RPMI7951 (cell line): ENCODE data around the gene FAM163B. TPM values are rescaled to one million over a fixed set of nuclear protein-coding genes. Genes with fewer than 3 reads are reported as not detected.

Experiments used
- DNase-seq: peaks from one replicate; pipeline ENCODE4 v3.0.0-alpha.2; 2012; ENCODE audit warnings: low read depth
- total RNA-seq: library from RNA; depleted of rRNA; stranded (reverse); fragments of >200 nt; shearing (Covaris generic); gene quantifications from 2 replicates; pipeline ENCODE4 v1.2.3, GENCODE V29; 2014; rRNA removed

Gene FAM163B
- total RNA-seq, 1 experiment from 2014 or later = 1.1 TPM

GRCh38 chr9:133528876-133529241 is 80.3 kb downstream of the FAM163B start:
- DNase-seq = no peak

- no peak for DNase-seq
Measured at GRCh38 chr9:133528001-133528875, 81.0 kb downstream of the FAM163B start.

- DNase-seq = no peak
Measured at GRCh38 chr9:133527444-133527920, 81.7 kb downstream of the FAM163B start.

Other genes starting within 250 kb of the FAM163B start
- 188 and 217 TPM in 2 replicates for gene SURF4, start 233.3 kb downstream of the FAM163B start, total RNA-seq
- 1.5 and 1.7 TPM in 2 replicates for gene STKLD1, start 233.0 kb downstream of the FAM163B start, total RNA-seq
- 9.0 and 9.5 TPM in 2 replicates for gene REXO4, start 191.4 kb downstream of the FAM163B start, total RNA-seq
- not detected in 2 replicates for gene ADAMTS13, start 187.0 kb downstream of the FAM163B start, total RNA-seq
- gene CACFD1, start 149.4 kb downstream of the FAM163B start, total RNA-seq = 2.4 TPM in 2 replicates
- 15.4 and 23.7 TPM in 2 replicates for gene SLC2A6, start 130.3 kb downstream of the FAM163B start, total RNA-seq
- not detected in 2 replicates for gene MYMK, start 84.4 kb downstream of the FAM163B start, total RNA-seq
- 6.6 and 9.7 TPM in 2 replicates for gene ADAMTSL2, start 74.7 kb downstream of the FAM163B start, total RNA-seq
- not detected in 2 replicates for gene DBH, start 27.0 kb upstream of the FAM163B start, total RNA-seq
- gene SARDH, start 129.0 kb upstream of the FAM163B start, total RNA-seq = 1.8 and 1.9 TPM in 2 replicates